Body of pancreas (tissue), 4 donors: ENCODE measurements around the gene KCNG4. TPM values are rescaled to one million over a fixed set of nuclear protein-coding genes. Genes with fewer than 3 reads are reported as not detected.

Experiments
- ATAC-seq: fragments of 150-250 bp; one replicate; pipeline ENCODE4 v1.9.1; 2016
- DNase-seq, 4 donors: peaks; one replicate each; pipeline ENCODE4 v3.0.0-alpha.2; 2019
- H3K27ac ChIP-seq, 4 donors: fragments of 200-600 bp; sonication (generic); 1 replicate in 3 of 4; 2 replicates in 1 of 4; pipeline versions ENCODE4 v1.5.1 to v1.6.1; 2016 to 2019; ENCODE audit warnings: mild to moderate bottlenecking in 1 of 4, mixed read lengths in 1 of 4, moderate library complexity in 1 of 4
- H3K27me3 ChIP-seq, 2 donors: fragments of 200-600 bp; sonication (generic); one replicate each; pipeline ENCODE4 v1.6.0; 2016; ENCODE audit warnings: mild to moderate bottlenecking in 1 of 2
- H3K36me3 ChIP-seq, 2 donors: fragments of 200-600 bp; sonication (generic); replicated peaks in 1 of 2; 2 replicates each; pipeline ENCODE4 v1.5.1; 2016; ENCODE audit warnings: low read depth in 2 of 2; ENCODE audit not compliant: insufficient read depth in 1 of 2
- H3K4me1 ChIP-seq: fragments of 200-600 bp; sonication (generic); one replicate; pipeline ENCODE4 v1.6.0; 2016
- H3K4me3 ChIP-seq, 2 donors: fragments of 200-600 bp; sonication (generic); 1 replicate in 1 of 2; 2 replicates in 1 of 2; pipeline ENCODE4 v1.5.1; 2016 to 2019
- H3K9me3 ChIP-seq, 3 donors: fragments of 200-600 bp; sonication (generic); 1 replicate in 2 of 3; 2 replicates in 1 of 3; pipeline ENCODE4 v1.5.1; 2016
- CTCF ChIP-seq, 7 experiments: fragments of 450-650 bp in 4 of 7; fragments of 200-600 bp in 3 of 7; sonication (generic) in 3 of 7; IDR thresholded peaks; one replicate each; pipeline ENCODE4 v1.5.1; 2016 to 2019; ENCODE audit warnings: antibody characterized with exemption in 7 of 7
- POLR2A ChIP-seq, 3 donors: fragments of 450-650 bp; IDR thresholded peaks; one replicate each; pipeline ENCODE4 v1.6.1; 2016; ENCODE audit warnings: antibody characterized with exemption in 3 of 3, mild to moderate bottlenecking in 2 of 3
- WGBS, 2 donors: methylation state at CpG; one replicate each; pipeline ENCODE4 v1.1.5; 2017; 5-methylcytosine and 5-hydroxymethylcytosine counted together
- intact Hi-C: fragments of 100-400 bp; cut with DNase I; formaldehyde crosslinking; loops from one replicate; pipeline ENCODE4 v1.15.1; 2023
- total RNA-seq, 2 donors: library from RNA; depleted of rRNA; stranded (reverse); fragments of >200 nt; gene quantifications; one replicate each; pipeline ENCODE4 v1.1.0, GENCODE V29; 2016

The KCNG4 gene
- total RNA-seq, 2 donors from 2014 or later, result not detected

- no peak overlapping the region for H3K4me3 ChIP-seq
- H3K36me3 ChIP-seq, result no peaks in the 10 kb centered on the region
- H3K9me3 ChIP-seq, result no peaks in the 10 kb centered on the region
- no peak for DNase-seq
- ATAC-seq, result no peak
- no peaks in the 10 kb centered on the region for H3K4me1 ChIP-seq
- intact Hi-C loops, result no loop called here
- no peak overlapping the region for H3K27ac ChIP-seq
- peaks cover 0 to 7% of the 10 kb centered on the region in 2 donors for H3K27me3 ChIP-seq
- WGBS, 2 donors, result 94 to 100% methylated on average over 2 of the region's 2 CpGs
- TF ChIP-seq CTCF (IDR thresholded peaks at IDR 0.05), result no peak
- no peak for TF ChIP-seq POLR2A (IDR thresholded peaks at IDR 0.05)
These were observed 4.9 kb upstream of the KCNG4 start for GRCh38 chr16:84244728-84245127.

GRCh38 chr16:84243732-84244131, 3.9 kb upstream of the KCNG4 start:
- H3K9me3 ChIP-seq, result no peaks in the 10 kb centered on the region
- 82 to 91% methylated on average over 1 of the region's 1 CpG for WGBS, 2 donors
- ATAC-seq (no peak), DNase-seq (no peak)
- H3K4me1 ChIP-seq, result no peaks in the 10 kb centered on the region
- H3K36me3 ChIP-seq, result no peaks in the 10 kb centered on the region
- intact Hi-C loops, result no loop called here
- H3K27ac ChIP-seq, result no peak overlapping the region
- no peak overlapping the region for H3K4me3 ChIP-seq
- no peak for TF ChIP-seq CTCF (IDR thresholded peaks at IDR 0.05)
- no peak for TF ChIP-seq POLR2A (IDR thresholded peaks at IDR 0.05)
- peaks cover 0 to 7% of the 10 kb centered on the region in 2 donors for H3K27me3 ChIP-seq

DNA sequence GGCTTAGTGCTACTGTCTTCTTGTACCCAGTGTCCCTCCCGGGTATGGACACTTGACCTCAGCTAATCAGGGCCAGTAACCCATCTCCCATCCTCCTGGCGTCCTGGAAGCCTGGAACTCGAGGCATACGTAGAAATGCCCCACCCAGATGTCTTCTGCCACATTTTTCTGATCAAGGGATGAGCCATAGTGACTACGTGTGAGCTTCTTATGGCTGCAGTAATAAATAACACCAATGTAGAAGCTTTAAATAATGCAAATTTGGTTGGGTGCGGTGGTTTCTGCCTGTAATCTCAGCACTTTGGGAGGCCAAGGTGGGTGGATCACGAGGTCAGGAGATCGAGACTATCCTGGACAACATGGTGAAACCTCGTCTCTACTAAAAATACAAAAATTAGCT, 3.0 kb upstream of the KCNG4 start:
- no peaks in the 10 kb centered on the region for H3K4me1 ChIP-seq
- WGBS, 2 donors, result 62 to 77% methylated on average over 9 of the region's 9 CpGs
- no peak for DNase-seq
- no peaks in the 10 kb centered on the region for H3K36me3 ChIP-seq
- TF ChIP-seq POLR2A (IDR thresholded peaks at IDR 0.05), result no peak
- no peak for TF ChIP-seq CTCF (IDR thresholded peaks at IDR 0.05)
- no peak overlapping the region for H3K27ac ChIP-seq
- intact Hi-C loops, result no loop called here
- no peaks in the 10 kb centered on the region for H3K9me3 ChIP-seq
- peaks cover 0 to 7% of the 10 kb centered on the region in 2 donors for H3K27me3 ChIP-seq
- no peak overlapping the region for H3K4me3 ChIP-seq
- ATAC-seq, result no peak

DNA sequence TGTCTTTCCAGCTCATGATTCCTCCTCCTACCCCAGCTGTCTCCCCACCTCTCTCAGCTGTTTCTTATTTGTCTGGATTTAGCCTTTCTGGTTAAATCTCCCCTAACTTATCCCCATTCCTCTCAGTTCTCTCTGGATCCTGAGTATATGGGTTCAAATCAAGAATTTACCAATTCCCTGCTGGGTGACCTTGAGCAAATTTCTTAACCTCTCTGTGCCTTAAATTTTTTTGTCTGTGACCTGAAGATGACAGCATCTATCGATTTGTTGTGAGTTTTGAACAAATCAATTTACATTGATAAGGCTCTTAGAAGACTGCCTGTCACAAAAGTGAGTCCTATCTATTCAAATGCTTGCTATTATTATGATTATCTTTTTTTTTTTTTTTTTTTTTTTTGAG, 2.0 kb upstream of the KCNG4 start:
- no peak for TF ChIP-seq POLR2A (IDR thresholded peaks at IDR 0.05)
- TF ChIP-seq CTCF (IDR thresholded peaks at IDR 0.05), result no peak
- Histone ChIP-seq H3K36me3 (no peaks in the 10 kb centered on the region), H3K27me3 (peaks cover 0 to 7% of the 10 kb centered on the region in 2 donors), H3K4me3 (no peak overlapping the region), H3K9me3 (no peaks in the 10 kb centered on the region), H3K4me1 (no peaks in the 10 kb centered on the region), H3K27ac (no peak overlapping the region)
- intact Hi-C loops, result no loop called here
- WGBS, 2 donors, result 32% methylated on average over 1 of the region's 1 CpG
- no peak for DNase-seq
- no peak for ATAC-seq

DNA sequence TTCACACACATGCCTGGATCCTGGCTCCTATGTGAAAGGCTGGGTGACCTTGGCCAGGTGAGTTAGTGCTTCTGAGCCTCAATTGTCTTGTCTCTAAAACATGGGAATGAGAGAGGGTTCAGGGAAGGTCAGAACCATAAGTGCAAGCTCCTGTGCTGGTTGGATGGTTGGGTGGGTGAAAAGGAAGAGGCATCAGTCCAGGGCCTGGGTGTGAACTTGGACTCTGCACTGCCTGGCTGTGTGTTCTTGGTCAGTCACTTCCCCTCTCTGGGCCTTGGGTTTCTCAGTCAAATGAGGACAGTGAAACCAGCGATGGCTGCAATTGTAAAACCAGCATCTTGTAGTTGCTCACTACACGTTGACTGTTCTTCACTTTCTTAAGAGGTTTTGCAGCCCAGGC, 643 bp upstream of the KCNG4 start:
- no peak for DNase-seq
- no peak for TF ChIP-seq POLR2A (IDR thresholded peaks at IDR 0.05)
- ATAC-seq, result no peak
- Histone ChIP-seq H3K36me3 (no peaks in the 10 kb centered on the region), H3K4me3 (no peak overlapping the region), H3K27ac (no peak overlapping the region), H3K4me1 (no peaks in the 10 kb centered on the region), H3K27me3 (peaks cover 0 to 7% of the 10 kb centered on the region in 2 donors), H3K9me3 (no peaks in the 10 kb centered on the region)
- intact Hi-C loops, result no loop called here
- 60 to 70% methylated on average over 2 of the region's 2 CpGs for WGBS, 2 donors
